HG03460 (cell line): ENCODE results near the gene ZSCAN12.

ENCODE experiments used
- ATAC-seq: cut with Tn5 transposase; IDR thresholded peaks from one replicate; pipeline ENCODE4 v1.9.1; 2021; ENCODE audit not compliant: unreplicated experiment

The ZSCAN12 gene

DNA sequence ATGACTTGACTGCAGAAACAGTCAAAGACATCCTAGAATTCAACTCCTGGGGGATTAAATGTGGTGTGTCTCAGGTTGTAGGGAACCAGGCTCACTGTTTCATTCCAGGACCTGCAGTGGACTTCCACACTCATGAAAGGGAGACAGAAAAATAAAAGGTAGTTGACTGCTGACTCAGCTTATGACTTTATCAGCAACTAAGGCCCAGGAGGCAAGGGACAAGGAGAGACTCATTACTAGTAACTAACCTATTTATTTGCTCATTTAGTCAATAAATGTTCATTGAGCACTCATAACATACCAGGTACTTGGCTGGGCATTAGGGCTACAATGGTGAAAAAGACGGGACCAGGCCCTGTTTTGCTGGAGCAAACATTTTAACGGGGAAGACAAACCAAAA, 66.5 kb downstream of the ZSCAN12 start:
- no peak for ATAC-seq

DNA sequence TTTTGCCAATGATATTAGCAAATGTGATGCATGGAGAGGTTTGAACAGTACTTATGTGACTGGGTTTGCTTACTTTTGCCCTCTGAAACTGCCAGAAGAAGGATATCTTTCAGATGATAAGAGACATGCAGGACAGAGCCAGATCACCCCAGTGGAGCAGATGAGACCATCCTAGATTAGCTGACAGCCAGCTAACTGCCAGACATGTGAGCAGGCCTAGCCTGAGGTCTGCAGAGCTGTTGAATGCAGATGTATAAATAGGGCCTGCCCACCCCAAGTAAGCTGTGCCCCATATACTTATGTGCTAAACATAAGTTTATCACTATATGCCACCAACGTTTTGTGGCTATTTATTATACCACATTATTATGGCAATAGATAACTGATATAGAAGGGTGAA, 69.5 kb downstream of the ZSCAN12 start:
- no peak for ATAC-seq
